H1 (cell line): ENCODE data around the gene LIX1L. TPM values are rescaled to one million over a fixed set of nuclear protein-coding genes. Genes with fewer than 3 reads are reported as not detected.
A peak's percentile ranks its signal among the peaks of the same experiment; 100 is the strongest.

Source experiments
- CTCF ChIA-PET: fragments of 300-600 bp; sonication (Branson Sonifier 250); formaldehyde crosslinking; loops from one replicate; lab custom pipeline; 2021; ENCODE audit not compliant: partially characterized antibody; lab: Charles Lee
- POLR2A ChIA-PET: fragments of 300-600 bp; sonication (Branson Sonifier 250); formaldehyde crosslinking; loops from one replicate; lab custom pipeline; 2021; ENCODE audit warnings: inconsistent platforms; ENCODE audit not compliant: partially characterized antibody; lab: Charles Lee
- DNase-seq, 2 experiments: peaks; one replicate each; pipeline versions ENCODE4 v3.0.0 to v3.0.0-alpha.2; 2010 to 2022; ENCODE audit warnings: low spot score in 2 of 2, low read depth in 1 of 2, mixed read lengths in 1 of 2
- FAIRE-seq: peaks from 2 replicates; lab custom pipeline; 2011; peaks lifted over from hg19 to GRCh38; lab: Jason Lieb, UNC
- H2AFZ ChIP-seq: 2 replicates; pipeline ENCODE4 v1.8.1; 2012; ENCODE audit warnings: low read length, inconsistent platforms
- H2AK5ac ChIP-seq: 2 replicates; pipeline ENCODE4 v1.6.1; 2013; ENCODE audit warnings: low read depth, low read length
- H2BK120ac ChIP-seq: replicated peaks from 2 replicates; pipeline ENCODE3; 2013; ENCODE audit warnings: low read depth, low read length, inconsistent platforms
- H2BK12ac ChIP-seq: 2 replicates; pipeline ENCODE4 v1.6.1; 2013; ENCODE audit warnings: low read depth, low read length
- H2BK15ac ChIP-seq: 2 replicates; pipeline ENCODE4 v1.6.1; 2013; ENCODE audit warnings: low read length
- H2BK20ac ChIP-seq: 2 replicates; pipeline ENCODE4 v1.6.1; 2013; ENCODE audit warnings: low read length
- H2BK5ac ChIP-seq: 2 replicates; pipeline ENCODE4 v1.6.1; 2013; ENCODE audit warnings: low read depth, low read length
- H3K14ac ChIP-seq: 2 replicates; pipeline ENCODE4 v1.6.1; 2013; ENCODE audit warnings: inconsistent platforms; ENCODE audit not compliant: insufficient read length
- H3K18ac ChIP-seq: 2 replicates; pipeline ENCODE4 v1.6.1; 2013; ENCODE audit warnings: low read length; ENCODE audit errors: extremely low read depth
- H3K23ac ChIP-seq: 2 replicates; pipeline ENCODE4 v1.6.1; 2013; ENCODE audit warnings: inconsistent platforms; ENCODE audit not compliant: insufficient read length
- H3K23me2 ChIP-seq: 2 replicates; pipeline ENCODE4 v1.6.1; 2013; ENCODE audit warnings: low read depth, low read length
- H3K27ac ChIP-seq: 2 replicates; pipeline ENCODE4 v1.6.1; 2011; ENCODE audit warnings: low read depth, low read length, inconsistent platforms
- H3K27me3 ChIP-seq, 4 experiments: replicated peaks in 1 of 4; 1 replicate in 1 of 4; 2 replicates in 3 of 4; pipeline versions ENCODE4 v1.6.1 to v1.8.1; 2011 to 2013; ENCODE audit warnings: low read length in 3 of 4, mild to moderate bottlenecking in 3 of 4, inconsistent platforms in 2 of 4, mixed read lengths in 2 of 4, moderate library complexity in 1 of 4; ENCODE audit not compliant: control insufficient read depth in 3 of 4, insufficient read depth in 3 of 4; ENCODE audit errors: extremely low read depth in 1 of 4
- H3K36me3 ChIP-seq, 4 experiments: 2 replicates each; pipeline versions ENCODE4 v1.6.1 to v1.8.1; 2011 to 2013; ENCODE audit warnings: mild to moderate bottlenecking in 4 of 4, low read length in 3 of 4, moderate library complexity in 2 of 4, control low read depth in 1 of 4, inconsistent platforms in 1 of 4; ENCODE audit not compliant: insufficient read depth in 4 of 4, control insufficient read depth in 2 of 4
- H3K4ac ChIP-seq: replicated peaks from 2 replicates; pipeline ENCODE3; 2013; ENCODE audit warnings: low read length, low read depth, mixed read lengths, inconsistent platforms; ENCODE audit not compliant: insufficient read length
- H3K4me1 ChIP-seq, 4 experiments: replicated peaks in 1 of 4; 1 replicate in 1 of 4; 2 replicates in 3 of 4; pipeline versions ENCODE4 v1.6.1 to v1.8.1; 2011 to 2013; ENCODE audit warnings: low read length in 3 of 4, inconsistent platforms in 2 of 4, mixed read lengths in 1 of 4; ENCODE audit not compliant: insufficient read depth in 4 of 4, control insufficient read depth in 3 of 4
- H3K4me2 ChIP-seq, 2 experiments: 2 replicates each; pipeline versions ENCODE4 v1.6.1 to v1.8.1; 2011 to 2013; ENCODE audit warnings: low read depth in 2 of 2, low read length in 2 of 2, control low read depth in 1 of 2, inconsistent platforms in 1 of 2, mild to moderate bottlenecking in 1 of 2; ENCODE audit not compliant: insufficient read depth in 1 of 2
- H3K4me3 ChIP-seq, 4 experiments: fragments of 200-600, 300-600 bp in 1 of 4; sonication (generic), shearing (Covaris generic), sonication (Bioruptor Twin) in 1 of 4; 2 replicates each; pipeline versions ENCODE4 v1.5.1 to v1.8.1; 2011 to 2016; ENCODE audit warnings: low read length in 4 of 4, low read depth in 3 of 4, control low read depth in 2 of 4, inconsistent platforms in 2 of 4, mild to moderate bottlenecking in 2 of 4, mixed read lengths in 1 of 4, moderate library complexity in 1 of 4; ENCODE audit not compliant: insufficient read depth in 2 of 4; ENCODE audit errors: extremely low read depth in 1 of 4
- H3K56ac ChIP-seq: replicated peaks from 2 replicates; pipeline ENCODE3; 2013; ENCODE audit warnings: low read depth, mild to moderate bottlenecking, mixed read lengths, low read length, inconsistent platforms; ENCODE audit not compliant: insufficient read length
- H3K79me1 ChIP-seq: 2 replicates; pipeline ENCODE4 v1.6.1; 2013; ENCODE audit warnings: low read depth, low read length, control low read depth
- H3K79me2 ChIP-seq, 2 experiments: 2 replicates each; pipeline versions ENCODE4 v1.6.1 to v1.8.1; 2012 to 2013; ENCODE audit warnings: low read length in 2 of 2, mild to moderate bottlenecking in 2 of 2, inconsistent platforms in 1 of 2; ENCODE audit not compliant: insufficient read depth in 2 of 2, control insufficient read depth in 1 of 2
- H3K9ac ChIP-seq, 4 experiments: replicated peaks in 1 of 4; 1 replicate in 1 of 4; 2 replicates in 3 of 4; pipeline versions ENCODE4 v1.6.1 to v1.8.1; 2011 to 2013; ENCODE audit warnings: low read depth in 3 of 4, low read length in 3 of 4, control low read depth in 2 of 4, mild to moderate bottlenecking in 2 of 4, moderate library complexity in 2 of 4, inconsistent platforms in 1 of 4; ENCODE audit errors: extremely low read depth in 1 of 4
- H3K9me3 ChIP-seq, 2 experiments: 2 replicates each; pipeline versions ENCODE4 v1.6.1 to v1.8.1; 2012 to 2013; ENCODE audit warnings: mild to moderate bottlenecking in 2 of 2, moderate library complexity in 2 of 2, control low read depth in 1 of 2, inconsistent platforms in 1 of 2, low read depth in 1 of 2, low read length in 1 of 2, mixed read lengths in 1 of 2; ENCODE audit not compliant: insufficient read depth in 2 of 2
- H4K20me1 ChIP-seq, 2 experiments: replicated peaks in 1 of 2; 2 replicates each; pipeline versions ENCODE3 to v1.8.1; 2011 to 2013; ENCODE audit warnings: inconsistent platforms in 2 of 2, low read length in 2 of 2, mild to moderate bottlenecking in 1 of 2; ENCODE audit not compliant: insufficient read depth in 2 of 2, control insufficient read depth in 1 of 2
- H4K5ac ChIP-seq: 2 replicates; pipeline ENCODE4 v1.6.1; 2013; ENCODE audit warnings: low read length, low read depth, mixed read lengths, inconsistent platforms; ENCODE audit not compliant: insufficient read length
- H4K8ac ChIP-seq: 2 replicates; pipeline ENCODE4 v1.8.0; 2013; ENCODE audit warnings: mild to moderate bottlenecking, moderate library complexity, low read length, inconsistent platforms; ENCODE audit not compliant: insufficient read depth; ENCODE audit errors: extremely low read depth
- H4K91ac ChIP-seq: replicated peaks from 2 replicates; pipeline ENCODE3; 2013; ENCODE audit warnings: low read length, mixed read lengths, inconsistent platforms; ENCODE audit not compliant: insufficient read length
- EZH2 ChIP-seq: fragments of 200-600 bp; sonication (generic); IDR thresholded peaks from 2 replicates; pipeline ENCODE4 v1.7.1; 2012; ENCODE audit warnings: low read depth, mild to moderate bottlenecking, moderate library complexity, low read length, inconsistent platforms; ENCODE audit not compliant: severe bottlenecking
- RAD21 ChIP-seq, 2 experiments: IDR thresholded peaks in 1 of 2; conservative IDR thresholded peaks in 1 of 2; 2 replicates each; pipeline ENCODE4 v1.6.1; 2011; ENCODE audit warnings: low read depth in 2 of 2, low read length in 2 of 2, improper control_type of control experiment in 1 of 2, inconsistent platforms in 1 of 2, mild to moderate bottlenecking in 1 of 2, moderate library complexity in 1 of 2
- SUZ12 ChIP-seq: fragments of 200-600 bp; sonication (generic); IDR thresholded peaks from 2 replicates; pipeline ENCODE4 v1.6.1; 2012; ENCODE audit warnings: mild to moderate bottlenecking, inconsistent platforms, low read length, moderate library complexity, mixed read lengths
- WGBS, 2 experiments: shearing (Covaris generic) in 1 of 2; methylation state at CpG; one replicate each; pipeline versions ENCODE4 v1.1.6 to v1.1.7; 2013 to 2015; ENCODE audit warnings: low lambda C conversion rate in 2 of 2, mixed read lengths in 2 of 2, inconsistent platforms in 1 of 2, low coverage in 1 of 2, missing lambda C conversion rate in 1 of 2; ENCODE audit not compliant: insufficient replicate concordance in 2 of 2, insufficient coverage in 1 of 2, insufficient read length in 1 of 2; ENCODE audit errors: extremely low coverage in 1 of 2, missing lambda C conversion rate in 1 of 2; 5-methylcytosine and 5-hydroxymethylcytosine counted together
- polyA plus RNA-seq, 7 experiments: library from polyadenylated mRNA; depleted of rRNA in 3 of 7; stranded (reverse) in 5 of 7; unstranded in 2 of 7; fragments of >200 nt in 5 of 7; fragments of 200-250 nt in 2 of 7; gene quantifications; 1 replicate in 5 of 7; 2 replicates in 1 of 7; 4 replicates in 1 of 7; pipeline versions ENCODE4 v1.2.1 to v1.2.3, GENCODE V29; 2011 to 2013; ENCODE audit warnings: missing spikeins in 2 of 7, mixed read lengths in 2 of 7
- total RNA-seq: library from RNA; stranded (reverse); fragmentation: NEBNext Ultra II Directional; extraction: Animal tissue kit (Norgen Biotek cat#: 25700); gene quantifications from 2 replicates; pipeline ENCODE4 v1.2.1, GENCODE V29; 2021

Gene LIX1L
- total and polyA plus RNA-seq, 2 of the 8 experiments (the other 6 are each of a cell fraction or from before 2014, with no cell fraction given), result 2.9 to 3.7 TPM

GRCh38 chr1:145962157-145963102, 4.6 kb upstream of the LIX1L start:
- no peaks in the 10 kb centered on the region for H3K36me3 ChIP-seq
- H3K27me3 ChIP-seq, result peaks cover 25 to 57% (median 51%) of the 10 kb centered on the region in 4 experiments
- no peaks in the 10 kb centered on the region for H3K79me1 ChIP-seq
- no peak overlapping the region for H3K56ac ChIP-seq
- no peak overlapping the region for H3K9ac ChIP-seq
- H2AK5ac ChIP-seq, result no peak overlapping the region
- no peak overlapping the region for H3K23ac ChIP-seq
- DNase-seq (peak in 1 of 2 experiments; percentile 60), FAIRE-seq (no peak)
- H4K5ac ChIP-seq, result no peak overlapping the region
- no peak overlapping the region for H3K14ac ChIP-seq
- H3K4me3 ChIP-seq, result peak overlapping the region; percentile 56 to 85 (median 82); a peak in 7 of 8 replicates
- peaks cover 23% of the 10 kb centered on the region for H3K23me2 ChIP-seq
- H3K27ac ChIP-seq, result no peak overlapping the region
- H4K20me1 ChIP-seq, result peaks cover 0 to 2% of the 10 kb centered on the region in 2 experiments
- H2BK15ac ChIP-seq, result no peak overlapping the region; the same call in 1 of the 2 replicates
- WGBS, 2 experiments, result 6% methylated on average over 21 of the region's 36 CpGs; no CpG with 5 or more reads in 1 of the 2 experiments
- H3K4me1 ChIP-seq, result peaks cover 0 to 20% (median 11%) of the 10 kb centered on the region in 4 experiments; a peak in 6 of 7 replicates
- H4K8ac ChIP-seq, result no peak overlapping the region
- peak overlapping the region; percentile 68; the same call in 1 of the 2 replicates for H2BK12ac ChIP-seq
- no peak overlapping the region for H2BK20ac ChIP-seq
- no peak overlapping the region for H3K4ac ChIP-seq
- TF ChIP-seq SUZ12 (peak; percentile 36; the same call in 1 of the 2 replicates), RAD21 (IDR thresholded peaks at IDR 0.05 in 1 of 2, conservative IDR thresholded peaks at IDR 0.05 in 1 of 2; ENCODE audit: low read depth in 2 of 2, low read length in 2 of 2) (no peak), EZH2 (peak; percentile 55)
- H2BK5ac ChIP-seq, result no peak overlapping the region
- no peak overlapping the region for H2BK120ac ChIP-seq
- H3K18ac ChIP-seq, result no peak overlapping the region
- peak overlapping the region; percentile 93 to 98 for H3K4me2 ChIP-seq
- H4K91ac ChIP-seq, result no peak overlapping the region
- H3K9me3 ChIP-seq, result no peaks in the 10 kb centered on the region
- H2AFZ ChIP-seq, result 0 out of 2 replicates have a peak overlapping the region, but pooled peaks have one; percentile 9
- ChIA-PET CTCF (interaction anchor here (1.6 to 3.6 kb wide), 3 partner anchors 17 to 71 kb away, joined by 4 to 17 read pairs (median 8); no protein-coding TSS in a partner anchor), POLR2A (interaction anchor here (0.7 to 5.3 kb wide), 8 partner anchors 10 to 89 kb away, joined by 3 to 31 read pairs (median 6); partner anchors contain the start of genes RBM8A and TXNIP)
- no peaks in the 10 kb centered on the region for H3K79me2 ChIP-seq
